Measurements from ENCODE around the gene TRPM3.

DNA sequence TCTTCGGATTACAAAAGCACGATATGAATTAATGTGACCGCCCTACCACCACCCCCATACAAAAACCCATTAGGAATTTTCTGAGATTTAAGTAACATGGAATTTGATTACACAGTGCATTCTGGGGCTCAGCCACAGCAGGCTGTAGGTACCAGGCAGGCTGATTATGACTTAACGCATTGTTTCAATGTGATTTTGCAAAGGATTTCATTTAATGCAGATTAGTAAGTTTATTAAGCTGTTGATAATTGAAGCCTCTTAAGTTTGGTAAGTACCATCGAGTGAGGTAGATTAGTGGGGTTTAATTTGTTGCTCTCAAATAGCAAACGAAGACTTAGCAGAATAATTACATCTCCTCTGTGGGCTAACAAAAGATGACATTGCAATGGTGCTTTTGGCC is 240.1 kb downstream of the TRPM3 start:
- TF ChIP-seq, protein P1, sequence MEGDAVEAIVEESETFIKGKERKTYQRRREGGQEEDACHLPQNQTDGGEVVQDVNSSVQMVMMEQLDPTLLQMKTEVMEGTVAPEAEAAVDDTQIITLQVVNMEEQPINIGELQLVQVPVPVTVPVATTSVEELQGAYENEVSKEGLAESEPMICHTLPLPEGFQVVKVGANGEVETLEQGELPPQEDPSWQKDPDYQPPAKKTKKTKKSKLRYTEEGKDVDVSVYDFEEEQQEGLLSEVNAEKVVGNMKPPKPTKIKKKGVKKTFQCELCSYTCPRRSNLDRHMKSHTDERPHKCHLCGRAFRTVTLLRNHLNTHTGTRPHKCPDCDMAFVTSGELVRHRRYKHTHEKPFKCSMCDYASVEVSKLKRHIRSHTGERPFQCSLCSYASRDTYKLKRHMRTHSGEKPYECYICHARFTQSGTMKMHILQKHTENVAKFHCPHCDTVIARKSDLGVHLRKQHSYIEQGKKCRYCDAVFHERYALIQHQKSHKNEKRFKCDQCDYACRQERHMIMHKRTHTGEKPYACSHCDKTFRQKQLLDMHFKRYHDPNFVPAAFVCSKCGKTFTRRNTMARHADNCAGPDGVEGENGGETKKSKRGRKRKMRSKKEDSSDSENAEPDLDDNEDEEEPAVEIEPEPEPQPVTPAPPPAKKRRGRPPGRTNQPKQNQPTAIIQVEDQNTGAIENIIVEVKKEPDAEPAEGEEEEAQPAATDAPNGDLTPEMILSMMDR (IDR thresholded peaks at IDR 0.05) = no peak
- TF ChIP-seq USF2 (CRISPR knock-in tag; IDR thresholded peaks at IDR 0.05) (no peak), ELF4 (CRISPR knock-in tag; IDR thresholded peaks at IDR 0.05; ENCODE audit: low read depth) (no peak), CREM (CRISPR knock-in tag; IDR thresholded peaks at IDR 0.05) (no peak)
- TF ChIP-seq, protein P2, sequence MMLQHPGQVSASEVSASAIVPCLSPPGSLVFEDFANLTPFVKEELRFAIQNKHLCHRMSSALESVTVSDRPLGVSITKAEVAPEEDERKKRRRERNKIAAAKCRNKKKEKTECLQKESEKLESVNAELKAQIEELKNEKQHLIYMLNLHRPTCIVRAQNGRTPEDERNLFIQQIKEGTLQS (CRISPR knock-in tag; conservative IDR thresholded peaks at IDR 0.05) = no peak

Measured in WTC11 (cell line).